SK-N-SH (cell line): ENCODE results near the gene SH2D5. TPM values are rescaled to one million over a fixed set of nuclear protein-coding genes. Genes with fewer than 3 reads are reported as not detected.
A peak's percentile ranks its signal among the peaks of the same experiment; 100 is the strongest.

Experiments used
- CTCF ChIA-PET: fragments of 300-600, 350-600 bp; formaldehyde crosslinking; extraction: SDS; loops from one replicate; lab custom pipeline; 2021; lab: Yijun Ruan, JAX
- POLR2A ChIA-PET: fragments of 350-600 bp; sonication (Branson Sonifier 250); formaldehyde crosslinking; extraction: SDS; loops from one replicate; lab custom pipeline; 2020; ENCODE audit warnings: antibody characterized with exemption, inconsistent platforms; lab: Yijun Ruan, JAX
- DNase-seq: peaks from one replicate; pipeline ENCODE4 v3.0.0; 2012
- H2AFZ ChIP-seq: fragments of 200-600 bp; sonication (generic); 2 replicates; pipeline ENCODE4 v1.8.1; 2016; ENCODE audit warnings: antibody characterized with exemption, mild to moderate bottlenecking, low read depth
- H3F3A ChIP-seq: fragments of 200-600 bp; sonication (generic); replicated peaks from 2 replicates; pipeline ENCODE3; 2016; ENCODE audit warnings: antibody characterized with exemption, mild to moderate bottlenecking; ENCODE audit not compliant: insufficient read depth
- H3K27ac ChIP-seq, 2 experiments: fragments of 200-500 bp in 1 of 2; fragments of 200-600 bp in 1 of 2; sonication (Bioruptor generic) in 1 of 2; sonication (generic), shearing (Covaris generic) in 1 of 2; 2 replicates each; pipeline versions ENCODE4 v1.5.1 to v1.6.1; 2014 to 2016; ENCODE audit warnings: low read depth in 2 of 2, inconsistent platforms in 1 of 2, low read length in 1 of 2, mild to moderate bottlenecking in 1 of 2, mixed read lengths in 1 of 2
- H3K27me3 ChIP-seq: fragments of 200-600 bp; sonication (generic), shearing (Covaris generic); 2 replicates; pipeline ENCODE4 v1.6.1; 2016; ENCODE audit warnings: mixed run types; ENCODE audit not compliant: insufficient read depth
- H3K36me3 ChIP-seq, 2 experiments: fragments of 200-500 bp in 1 of 2; fragments of 200-600 bp in 1 of 2; sonication (Bioruptor generic) in 1 of 2; sonication (generic) in 1 of 2; replicated peaks in 1 of 2; 2 replicates each; pipeline versions ENCODE3 to v1.5.1; 2014 to 2016; ENCODE audit warnings: low read length in 1 of 2, mild to moderate bottlenecking in 1 of 2; ENCODE audit not compliant: insufficient read depth in 2 of 2, control insufficient read depth in 1 of 2
- H3K4me1 ChIP-seq, 2 experiments: fragments of 200-500 bp in 1 of 2; fragments of 200-600 bp in 1 of 2; sonication (Bioruptor generic) in 1 of 2; sonication (generic), shearing (Covaris generic) in 1 of 2; 2 replicates each; pipeline versions ENCODE4 v1.5.1 to v1.6.1; 2014 to 2016; ENCODE audit warnings: low read depth in 1 of 2, low read length in 1 of 2, mixed run types in 1 of 2; ENCODE audit not compliant: insufficient read depth in 2 of 2, control insufficient read depth in 1 of 2
- H3K4me2 ChIP-seq: fragments of 200-600 bp; sonication (generic), shearing (Covaris generic); 2 replicates; pipeline ENCODE4 v1.6.1; 2017; ENCODE audit warnings: mixed run types
- H3K4me3 ChIP-seq, 2 experiments: fragments of 200-500 bp in 1 of 2; fragments of 200-600 bp in 1 of 2; sonication (Bioruptor generic) in 1 of 2; sonication (generic), shearing (Covaris generic) in 1 of 2; 2 replicates each; pipeline versions ENCODE4 v1.5.1 to v1.8.1; 2014 to 2016; ENCODE audit warnings: low read depth in 2 of 2, inconsistent platforms in 1 of 2, low read length in 1 of 2, mild to moderate bottlenecking in 1 of 2, mixed read lengths in 1 of 2, moderate library complexity in 1 of 2
- H3K79me2 ChIP-seq: fragments of 200-600 bp; sonication (generic); 2 replicates; pipeline ENCODE4 v1.8.1; 2017; ENCODE audit warnings: mild to moderate bottlenecking; ENCODE audit not compliant: insufficient read depth
- H3K9ac ChIP-seq: fragments of 200-600 bp; sonication (generic); 2 replicates; pipeline ENCODE4 v1.6.1; 2017; ENCODE audit warnings: mixed run types
- H3K9me2 ChIP-seq: fragments of 200-600 bp; sonication (generic); 2 replicates; pipeline ENCODE4 v1.6.1; 2017; ENCODE audit warnings: mixed run types
- H3K9me3 ChIP-seq: fragments of 200-600 bp; sonication (generic); 2 replicates; pipeline ENCODE4 v1.6.1; 2017; ENCODE audit warnings: mixed run types, mild to moderate bottlenecking, moderate library complexity
- H4K20me1 ChIP-seq: fragments of 200-600 bp; sonication (generic); 2 replicates; pipeline ENCODE4 v1.6.1; 2017; ENCODE audit warnings: mild to moderate bottlenecking, mixed run types; ENCODE audit not compliant: insufficient read depth
- CTCF ChIP-seq: fragments of 200-600 bp; sonication (generic); IDR thresholded peaks from 2 replicates; pipeline ENCODE4 v1.6.1; 2017; ENCODE audit warnings: antibody characterized with exemption, mild to moderate bottlenecking, moderate library complexity
- ELF1 ChIP-seq: IDR thresholded peaks from 2 replicates; pipeline ENCODE4 v1.4.0; 2012
- EP300 ChIP-seq, 2 experiments: IDR thresholded peaks; 2 replicates each; pipeline versions ENCODE4 v1.4.0 to v1.6.1; 2012; ENCODE audit warnings: borderline replicate concordance in 1 of 2, low read depth in 1 of 2, low read length in 1 of 2
- FOXJ3 ChIP-seq: sonication (generic); formaldehyde crosslinking; IDR thresholded peaks from 2 replicates; pipeline ENCODE4 v1.5.1; 2020; ENCODE audit warnings: mild to moderate bottlenecking, missing genetic modification reagents
- FOXM1 ChIP-seq: IDR thresholded peaks from 2 replicates; pipeline ENCODE4 v1.4.0; 2012; ENCODE audit warnings: low read depth, mild to moderate bottlenecking
- GATA2 ChIP-seq: sonication (generic); formaldehyde crosslinking; IDR thresholded peaks from 2 replicates; pipeline ENCODE4 v1.5.0; 2020; ENCODE audit warnings: mild to moderate bottlenecking, missing genetic modification reagents
- NRF1 ChIP-seq: IDR thresholded peaks from 2 replicates; pipeline ENCODE4 v1.6.1; 2012; ENCODE audit warnings: low read depth, mild to moderate bottlenecking, low read length
- RAD21 ChIP-seq: IDR thresholded peaks from 2 replicates; pipeline ENCODE4 v1.6.1; 2012; ENCODE audit warnings: mild to moderate bottlenecking, low read length
- RCOR1 ChIP-seq: fragments of 150-350 bp; IDR thresholded peaks from 2 replicates; pipeline ENCODE4 v1.6.1; 2017; ENCODE audit warnings: antibody characterized with exemption, low read length
- REST ChIP-seq: IDR thresholded peaks from 2 replicates; pipeline ENCODE4 v1.6.1; 2012; ENCODE audit warnings: mild to moderate bottlenecking, low read depth, low read length, moderate library complexity
- RFX5 ChIP-seq: IDR thresholded peaks from 2 replicates; pipeline ENCODE4 v1.6.1; 2012; ENCODE audit warnings: mild to moderate bottlenecking, improper control_type of control experiment, low read length
- RXRA ChIP-seq: IDR thresholded peaks from 2 replicates; pipeline ENCODE4 v1.4.0; 2012; ENCODE audit warnings: low read depth, mild to moderate bottlenecking, borderline replicate concordance
- TAF1 ChIP-seq: IDR thresholded peaks from 2 replicates; pipeline ENCODE4 v1.6.1; 2012; ENCODE audit warnings: low read depth, mild to moderate bottlenecking, low read length, moderate library complexity, borderline replicate concordance
- TCF12 ChIP-seq: IDR thresholded peaks from 2 replicates; pipeline ENCODE4 v1.4.0; 2012
- USF1 ChIP-seq: IDR thresholded peaks from 2 replicates; pipeline ENCODE4 v1.4.0; 2012; ENCODE audit warnings: low read depth, borderline replicate concordance
- YY1 ChIP-seq: IDR thresholded peaks from 2 replicates; pipeline ENCODE4 v1.4.0; 2012; ENCODE audit warnings: low read depth, mild to moderate bottlenecking
- ZBTB33 ChIP-seq: IDR thresholded peaks from 2 replicates; pipeline ENCODE4 v1.4.0; 2012; ENCODE audit warnings: low read depth, borderline replicate concordance
- WGBS: methylation state at CpG from one replicate; pipeline ENCODE4 v1.1.6; 2017; ENCODE audit warnings: low lambda C conversion rate; 5-methylcytosine and 5-hydroxymethylcytosine counted together
- polyA plus RNA-seq, 3 experiments: library from polyadenylated mRNA; depleted of rRNA; stranded (reverse); fragments of >200 nt; gene quantifications; 2 replicates each; pipeline ENCODE4 v1.2.3, GENCODE V29; 2012
- TF ChIP-seq, protein P1 (sequence below): IDR thresholded peaks from 2 replicates; pipeline ENCODE4; 2012
- TF ChIP-seq, protein P2 (sequence below): fragments of 150-350 bp; IDR thresholded peaks from 2 replicates; pipeline ENCODE4 v1.6.1; 2016; ENCODE audit warnings: mild to moderate bottlenecking, low read depth, low read length
- TF ChIP-seq, protein P3 (sequence below): IDR thresholded peaks from 2 replicates; pipeline ENCODE4 v1.4.0; 2012; ENCODE audit warnings: low read depth

SH2D5 gene
- polyA plus RNA-seq (2012; rRNA removed), result 6.1 and 6.5 TPM in 2 replicates
- polyA plus RNA-seq (2012; cell fraction: cytosol; rRNA removed), result 3.2 and 4.1 TPM in 2 replicates
- 28.8 and 30.4 TPM in 2 replicates for polyA plus RNA-seq (2012; cell fraction: nucleus; rRNA removed)

- peaks cover 7 to 17% of the 10 kb centered on the region in 2 experiments; a peak in 2 of 4 replicates for H3K4me1 ChIP-seq
- H3K36me3 ChIP-seq, result peaks cover 7 to 18% of the 10 kb centered on the region in 2 experiments
- 1% methylated on average over 27 of the region's 38 CpGs for WGBS
- H3K4me3 ChIP-seq, result peak within 1 kb of the TSS; percentile 57 to 68
- peak within 1 kb of the TSS; percentile 16 to 90; a peak in 3 of 4 replicates for H3K27ac ChIP-seq
- peak within 1 kb of the TSS; percentile 79 for H3K9ac ChIP-seq
- no peaks in the 10 kb centered on the region; the same call in 1 of the 2 replicates for H3K79me2 ChIP-seq
- POLR2A ChIA-PET, result interaction anchor here (1.1 kb wide), 1 partner anchor 14 kb away, joined by 3 read pairs; no protein-coding TSS in a partner anchor
- H3F3A ChIP-seq, result peaks cover 21% of the 10 kb centered on the region
- peak within 1 kb of the TSS; percentile 60; the same call in 1 of the 2 replicates for H2AFZ ChIP-seq
- H4K20me1 ChIP-seq, result no peaks in the 10 kb centered on the region
- H3K27me3 ChIP-seq, result no peaks in the 10 kb centered on the region
- CTCF ChIA-PET, result interaction anchor here (0.6 to 2.0 kb wide), 12 partner anchors 10 to 636 kb away, joined by 3 to 11 read pairs (median 3); partner anchors contain the start of gene KIF17
- H3K4me2 ChIP-seq, result peak within 1 kb of the TSS; percentile 96
- H3K9me3 ChIP-seq, result no peaks in the 10 kb centered on the region
- H3K9me2 ChIP-seq, result no peaks in the 10 kb centered on the region
- DNase-seq, result peak; percentile 73
- peak; percentile 62 for TF ChIP-seq TCF12
- TF ChIP-seq, protein P1, sequence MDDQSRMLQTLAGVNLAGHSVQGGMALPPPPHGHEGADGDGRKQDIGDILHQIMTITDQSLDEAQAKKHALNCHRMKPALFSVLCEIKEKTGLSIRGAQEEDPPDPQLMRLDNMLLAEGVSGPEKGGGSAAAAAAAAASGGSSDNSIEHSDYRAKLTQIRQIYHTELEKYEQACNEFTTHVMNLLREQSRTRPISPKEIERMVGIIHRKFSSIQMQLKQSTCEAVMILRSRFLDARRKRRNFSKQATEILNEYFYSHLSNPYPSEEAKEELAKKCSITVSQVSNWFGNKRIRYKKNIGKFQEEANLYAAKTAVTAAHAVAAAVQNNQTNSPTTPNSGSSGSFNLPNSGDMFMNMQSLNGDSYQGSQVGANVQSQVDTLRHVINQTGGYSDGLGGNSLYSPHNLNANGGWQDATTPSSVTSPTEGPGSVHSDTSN, result peak; percentile 56; the same call in 1 of the 2 replicates
- TF ChIP-seq TAF1, result peak; percentile 46; the same call in 1 of the 2 replicates
- TF ChIP-seq RCOR1, result no peak; the same call in 1 of the 2 replicates
- TF ChIP-seq, protein P2, sequence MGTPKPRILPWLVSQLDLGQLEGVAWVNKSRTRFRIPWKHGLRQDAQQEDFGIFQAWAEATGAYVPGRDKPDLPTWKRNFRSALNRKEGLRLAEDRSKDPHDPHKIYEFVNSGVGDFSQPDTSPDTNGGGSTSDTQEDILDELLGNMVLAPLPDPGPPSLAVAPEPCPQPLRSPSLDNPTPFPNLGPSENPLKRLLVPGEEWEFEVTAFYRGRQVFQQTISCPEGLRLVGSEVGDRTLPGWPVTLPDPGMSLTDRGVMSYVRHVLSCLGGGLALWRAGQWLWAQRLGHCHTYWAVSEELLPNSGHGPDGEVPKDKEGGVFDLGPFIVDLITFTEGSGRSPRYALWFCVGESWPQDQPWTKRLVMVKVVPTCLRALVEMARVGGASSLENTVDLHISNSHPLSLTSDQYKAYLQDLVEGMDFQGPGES, result no peak
- TF ChIP-seq, protein P3, sequence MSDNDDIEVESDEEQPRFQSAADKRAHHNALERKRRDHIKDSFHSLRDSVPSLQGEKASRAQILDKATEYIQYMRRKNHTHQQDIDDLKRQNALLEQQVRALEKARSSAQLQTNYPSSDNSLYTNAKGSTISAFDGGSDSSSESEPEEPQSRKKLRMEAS, result peak; percentile 97
- TF ChIP-seq YY1, result 0 out of 2 replicates have a peak, but pooled peaks have one; percentile 38
- TF ChIP-seq FOXJ3, result no peak
- TF ChIP-seq RXRA, result 0 out of 2 replicates have a peak, but pooled peaks have one; percentile 39
- 0 out of 2 replicates have a peak, but pooled peaks have one; percentile 12 for TF ChIP-seq ELF1
- no peak for TF ChIP-seq NRF1
- peak; percentile 81 for TF ChIP-seq USF1
- TF ChIP-seq REST, result no peak
- peak in 1 of 2 experiments; percentile 56; a peak in 1 of 4 replicates for TF ChIP-seq EP300 (IDR thresholded peaks at IDR 0.05; ENCODE audit: borderline replicate concordance in 1 of 2, low read depth in 1 of 2, low read length in 1 of 2)
- TF ChIP-seq RFX5, result no peak
- TF ChIP-seq ZBTB33, result no peak
- peak; percentile 52 for TF ChIP-seq RAD21
- TF ChIP-seq CTCF, result peak; percentile 47
- TF ChIP-seq FOXM1, result peak; percentile 13; the same call in 1 of the 2 replicates
- no peak for TF ChIP-seq GATA2 (CRISPR knock-in tag)
Measured at GRCh38 chr1:20732588-20733359, at the start of gene SH2D5. SH2D5 (minus strand) TSS chr1:20732703; CDS start chr1:20728044, 4,659 bp downstream.
